HG03565 (cell line): Measurements from ENCODE around the gene SLCO1A2.

Experiments used
- ATAC-seq: cut with Tn5 transposase; IDR thresholded peaks from one replicate; pipeline ENCODE4 v1.9.1; 2021; ENCODE audit warnings: mild to moderate bottlenecking, moderate library complexity; ENCODE audit not compliant: unreplicated experiment

Gene SLCO1A2

DNA sequence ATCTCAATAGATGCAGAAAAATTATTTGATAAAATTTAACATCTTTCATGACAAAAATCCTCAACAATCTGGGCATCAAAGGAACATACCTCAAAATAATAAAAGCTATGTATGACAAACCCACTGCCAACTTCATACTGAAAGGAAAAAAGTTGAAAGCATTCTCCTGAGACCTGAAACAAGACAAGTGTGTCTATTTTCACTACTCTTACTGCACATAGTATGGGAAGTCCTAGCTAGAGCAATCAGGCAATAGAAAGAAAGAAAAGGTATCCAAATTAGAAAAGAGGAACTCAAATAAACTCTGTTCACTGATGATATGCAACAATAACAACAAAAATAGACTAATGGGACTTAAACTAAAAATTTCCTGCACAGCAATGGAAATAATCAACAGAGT, 113.6 kb downstream of the SLCO1A2 start:
- no peak for ATAC-seq

GRCh38 chr12:21220266-21220665, 114.5 kb downstream of the SLCO1A2 start:
- ATAC-seq: no peak

DNA sequence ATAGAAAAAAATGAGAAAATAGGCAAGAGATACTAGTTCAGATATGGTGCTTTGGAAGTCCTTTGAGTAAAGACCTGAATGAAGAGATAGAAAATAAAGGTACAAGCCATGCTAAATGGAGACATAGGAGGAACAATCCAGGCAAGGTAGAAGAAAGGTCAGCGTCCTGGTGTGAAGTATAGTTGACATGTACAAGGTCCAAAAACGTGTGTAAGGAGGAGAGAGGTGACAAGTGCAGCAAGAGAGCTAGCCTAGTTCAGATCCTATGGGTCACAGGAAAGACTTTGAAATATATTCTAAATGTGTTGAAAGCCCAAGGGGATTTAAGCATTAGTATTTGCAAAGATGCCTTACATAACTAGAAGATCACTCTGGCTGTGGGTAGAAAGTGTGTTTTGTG, 115.5 kb downstream of the SLCO1A2 start:
- no peak for ATAC-seq
